C1 segment of cervical spinal cord (tissue), 14 donors: ENCODE data around the gene EFCAB7.

ENCODE experiments used
- DNase-seq, 14 donors: peaks; one replicate each; lab custom pipeline; 2025; lab: John Stamatoyannopoulos, UW

EFCAB7 gene

GRCh38 chr1:63601912-63602311, 78.6 kb downstream of the EFCAB7 start:
- DNase-seq = no peak

GRCh38 chr1:63602629-63603028, 79.3 kb downstream of the EFCAB7 start:
- DNase-seq = no peak

- no peak for DNase-seq
Observed at GRCh38 chr1:63603810-63604209, 80.5 kb downstream of the EFCAB7 start.

GRCh38 chr1:63607322-63607721, 84.0 kb downstream of the EFCAB7 start:
- DNase-seq = no peak

- DNase-seq = no peak
Observed at GRCh38 chr1:63611231-63611630, 87.9 kb downstream of the EFCAB7 start.

- DNase-seq = no peak
Observed at GRCh38 chr1:63612564-63612963, 89.2 kb downstream of the EFCAB7 start.

- DNase-seq = no peak
Observed at GRCh38 chr1:63612971-63613370, 89.6 kb downstream of the EFCAB7 start.

GRCh38 chr1:63615768-63616420, 92.6 kb downstream of the EFCAB7 start:
- peak in 10 of 14 donors; percentile 2 to 59 (median 16) for DNase-seq

GRCh38 chr1:63617450-63617849, 94.1 kb downstream of the EFCAB7 start:
- DNase-seq = no peak

GRCh38 chr1:63618011-63618410, 94.7 kb downstream of the EFCAB7 start:
- no peak for DNase-seq

- DNase-seq = no peak
Observed at GRCh38 chr1:63619558-63619957, 96.2 kb downstream of the EFCAB7 start.

- no peak for DNase-seq
Observed at GRCh38 chr1:63620671-63621070, 97.3 kb downstream of the EFCAB7 start.

GRCh38 chr1:63621075-63621474, 97.8 kb downstream of the EFCAB7 start:
- DNase-seq = peak in 1 of 14 donors; percentile 21

- DNase-seq = peak in 6 of 14 donors; percentile 14 to 82 (median 29)
Observed at GRCh38 chr1:63621698-63622097, 98.4 kb downstream of the EFCAB7 start.
